ENCODE results near the gene NACC1.

DNA sequence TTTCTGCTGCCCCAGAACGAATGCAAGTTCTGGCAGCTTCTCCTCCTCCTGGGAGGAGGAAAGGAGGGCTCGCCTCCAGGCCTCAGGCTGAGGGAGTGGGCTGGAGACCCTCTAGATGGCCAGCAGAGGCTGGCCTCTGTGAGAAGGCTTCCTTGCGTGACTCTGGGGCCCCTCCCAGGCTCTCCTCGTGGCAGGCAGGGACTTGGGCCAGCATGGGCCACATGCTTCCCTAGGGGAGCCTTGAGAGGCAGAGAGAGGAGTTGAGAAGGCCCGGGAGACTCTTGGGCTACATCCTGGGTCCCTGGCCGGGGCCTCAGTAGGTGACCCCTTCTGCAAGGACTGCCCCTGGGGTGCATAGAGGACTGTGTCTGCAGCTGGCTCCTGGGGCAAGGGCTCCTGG is 41.3 kb upstream of the NACC1 start:
- TF ChIP-seq, protein P1, sequence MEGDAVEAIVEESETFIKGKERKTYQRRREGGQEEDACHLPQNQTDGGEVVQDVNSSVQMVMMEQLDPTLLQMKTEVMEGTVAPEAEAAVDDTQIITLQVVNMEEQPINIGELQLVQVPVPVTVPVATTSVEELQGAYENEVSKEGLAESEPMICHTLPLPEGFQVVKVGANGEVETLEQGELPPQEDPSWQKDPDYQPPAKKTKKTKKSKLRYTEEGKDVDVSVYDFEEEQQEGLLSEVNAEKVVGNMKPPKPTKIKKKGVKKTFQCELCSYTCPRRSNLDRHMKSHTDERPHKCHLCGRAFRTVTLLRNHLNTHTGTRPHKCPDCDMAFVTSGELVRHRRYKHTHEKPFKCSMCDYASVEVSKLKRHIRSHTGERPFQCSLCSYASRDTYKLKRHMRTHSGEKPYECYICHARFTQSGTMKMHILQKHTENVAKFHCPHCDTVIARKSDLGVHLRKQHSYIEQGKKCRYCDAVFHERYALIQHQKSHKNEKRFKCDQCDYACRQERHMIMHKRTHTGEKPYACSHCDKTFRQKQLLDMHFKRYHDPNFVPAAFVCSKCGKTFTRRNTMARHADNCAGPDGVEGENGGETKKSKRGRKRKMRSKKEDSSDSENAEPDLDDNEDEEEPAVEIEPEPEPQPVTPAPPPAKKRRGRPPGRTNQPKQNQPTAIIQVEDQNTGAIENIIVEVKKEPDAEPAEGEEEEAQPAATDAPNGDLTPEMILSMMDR (IDR thresholded peaks at IDR 0.05) = no peak
- no peak for TF ChIP-seq POLR2AphosphoS5 (IDR thresholded peaks at IDR 0.05)
